Uterus (tissue), 4 donors: ENCODE results near the gene CAMK2D. TPM values are rescaled to one million over a fixed set of nuclear protein-coding genes. Genes with fewer than 3 reads are reported as not detected.
A peak's percentile ranks its signal among the peaks of the same experiment; 100 is the strongest.

ENCODE experiments used
- DNase-seq, 2 donors: peaks; one replicate each; pipeline ENCODE4 v3.0.0-alpha.2; 2019 to 2020
- H3K27ac ChIP-seq, 2 donors: fragments of 200-600 bp; sonication (generic); 1 replicate in 1 of 2; 2 replicates in 1 of 2; pipeline ENCODE4 v1.5.1; 2016 to 2018
- H3K27me3 ChIP-seq, 2 donors: fragments of 200-600 bp; sonication (generic); one replicate each; pipeline ENCODE4 v1.5.1; 2018 to 2019; ENCODE audit warnings: control low read depth in 1 of 2
- H3K36me3 ChIP-seq, 2 donors: fragments of 200-600 bp; sonication (generic); one replicate each; pipeline ENCODE4 v1.5.1; 2019; ENCODE audit warnings: control low read depth in 1 of 2
- H3K4me1 ChIP-seq, 2 donors: fragments of 200-600 bp; sonication (generic); one replicate each; pipeline ENCODE4 v1.5.1; 2018 to 2019; ENCODE audit warnings: control low read depth in 1 of 2
- H3K4me3 ChIP-seq, 2 donors: fragments of 200-600 bp; sonication (generic); 1 replicate in 1 of 2; 2 replicates in 1 of 2; pipeline ENCODE4 v1.5.1; 2018 to 2019; ENCODE audit warnings: mild to moderate bottlenecking in 1 of 2
- H3K9me3 ChIP-seq, 2 donors: fragments of 200-600 bp; sonication (generic); one replicate each; pipeline ENCODE4 v1.5.1; 2019; ENCODE audit warnings: control low read depth in 1 of 2
- CTCF ChIP-seq, 4 experiments: fragments of 200-600 bp in 2 of 4; fragments of 450-650 bp in 2 of 4; sonication (generic) in 2 of 4; IDR thresholded peaks; one replicate each; pipeline ENCODE4 v1.5.1; 2016 to 2019; ENCODE audit warnings: antibody characterized with exemption in 4 of 4, mild to moderate bottlenecking in 2 of 4, moderate library complexity in 1 of 4
- POLR2A ChIP-seq, 2 donors: fragments of 450-650 bp; IDR thresholded peaks; one replicate each; pipeline ENCODE4 v1.6.1; 2016; ENCODE audit warnings: antibody characterized with exemption in 2 of 2, mild to moderate bottlenecking in 1 of 2, moderate library complexity in 1 of 2
- intact Hi-C: fragments of 100-400 bp; cut with DNase I; formaldehyde crosslinking; loops from one replicate; pipeline ENCODE4 v1.15.1; 2023; ENCODE audit warnings: low total_unique reads
- total RNA-seq, 4 donors: library from RNA; depleted of rRNA in 3 of 4; stranded (reverse); fragments of >200 nt in 3 of 4; gene quantifications; one replicate each; pipeline versions ENCODE4 v1.1.0 to v1.2.4, GENCODE V29; 2014 to 2023
- donor health status: DM: yes; HTN: yes; CAD: no.

CAMK2D gene
- total RNA-seq, 4 donors from 2014 or later = 41.5 to 95.3 (median 54.3) TPM

- Histone ChIP-seq H3K9me3 (no peaks in the 10 kb centered on the region), H3K27ac (peak overlapping the region; percentile 57 to 64)
Measured at GRCh38 chr4:113471146-113471860, 290.2 kb downstream of the CAMK2D start.

GRCh38 chr4:113469926-113470325, 291.6 kb downstream of the CAMK2D start:
- Histone ChIP-seq H3K4me3 (no peak overlapping the region), H3K27me3 (no peaks in the 10 kb centered on the region), H3K9me3 (no peaks in the 10 kb centered on the region), H3K4me1 (peaks cover 0 to 16% of the 10 kb centered on the region in 2 donors), H3K27ac (peak overlapping the region; percentile 86 to 95), H3K36me3 (no peaks in the 10 kb centered on the region)
- TF ChIP-seq CTCF (IDR thresholded peaks at IDR 0.05) (no peak), POLR2A (IDR thresholded peaks at IDR 0.05) (no peak)
- DNase-seq = no peak
- intact Hi-C loops = no loop called here

More at GRCh38 chr4:113471146-113471860, 290.2 kb downstream of the CAMK2D start:
- peak in 1 of 2 donors; percentile 27 for DNase-seq
- Histone ChIP-seq H3K27me3 (no peaks in the 10 kb centered on the region), H3K4me3 (no peak overlapping the region), H3K36me3 (no peaks in the 10 kb centered on the region), H3K4me1 (peaks cover 0 to 16% of the 10 kb centered on the region in 2 donors)
- intact Hi-C loops = no loop called here
- TF ChIP-seq POLR2A (IDR thresholded peaks at IDR 0.05) (no peak), CTCF (IDR thresholded peaks at IDR 0.05) (no peak)

GRCh38 chr4:113469023-113469390, 292.5 kb downstream of the CAMK2D start:
- H3K4me3 ChIP-seq = no peak overlapping the region
- no peak for DNase-seq
- H3K27me3 ChIP-seq = no peaks in the 10 kb centered on the region
- peaks cover 0 to 16% of the 10 kb centered on the region in 2 donors for H3K4me1 ChIP-seq
- no peaks in the 10 kb centered on the region for H3K9me3 ChIP-seq
- H3K27ac ChIP-seq = peak overlapping the region; percentile 86 to 95
- TF ChIP-seq POLR2A (IDR thresholded peaks at IDR 0.05) (no peak), CTCF (IDR thresholded peaks at IDR 0.05) (no peak)
- no peaks in the 10 kb centered on the region for H3K36me3 ChIP-seq
- intact Hi-C loops = no loop called here

GRCh38 chr4:113468165-113469022, 293.1 kb downstream of the CAMK2D start:
- intact Hi-C loops = no loop called here
- Histone ChIP-seq H3K36me3 (no peaks in the 10 kb centered on the region), H3K4me1 (peaks cover 0 to 16% of the 10 kb centered on the region in 2 donors), H3K27me3 (no peaks in the 10 kb centered on the region), H3K27ac (peak overlapping the region; percentile 86 to 95), H3K4me3 (no peak overlapping the region), H3K9me3 (no peaks in the 10 kb centered on the region)
- DNase-seq = peak; percentile 78 to 92
- TF ChIP-seq POLR2A (IDR thresholded peaks at IDR 0.05) = no peak
- no peak for TF ChIP-seq CTCF (IDR thresholded peaks at IDR 0.05)

- Histone ChIP-seq H3K4me3 (no peak overlapping the region), H3K4me1 (peaks cover 0 to 16% of the 10 kb centered on the region in 2 donors), H3K27ac (peak overlapping the region; percentile 86 to 95), H3K9me3 (no peaks in the 10 kb centered on the region), H3K27me3 (no peaks in the 10 kb centered on the region), H3K36me3 (no peaks in the 10 kb centered on the region)
- intact Hi-C loops = no loop called here
- TF ChIP-seq CTCF (IDR thresholded peaks at IDR 0.05) = no peak
- no peak for TF ChIP-seq POLR2A (IDR thresholded peaks at IDR 0.05)
- DNase-seq = no peak
Measured at GRCh38 chr4:113467581-113467980, 294.0 kb downstream of the CAMK2D start.
